Thyroid gland (tissue), 4 donors: ENCODE measurements around the gene FLAD1. TPM values are rescaled to one million over a fixed set of nuclear protein-coding genes. Genes with fewer than 3 reads are reported as not detected.
A peak's percentile ranks its signal among the peaks of the same experiment; 100 is the strongest.

ENCODE experiments used
- DNase-seq, 2 donors: peaks; one replicate each; pipeline ENCODE4 v3.0.0-alpha.2; 2019
- H3K27ac ChIP-seq, 3 donors: fragments of 200-600 bp; sonication (generic); 1 replicate in 2 of 3; 2 replicates in 1 of 3; pipeline ENCODE4 v1.5.1; 2016 to 2019; ENCODE audit warnings: mild to moderate bottlenecking in 1 of 3, moderate library complexity in 1 of 3
- H3K27me3 ChIP-seq: fragments of 200-600 bp; sonication (generic); one replicate; pipeline ENCODE4 v1.5.1; 2019
- H3K36me3 ChIP-seq, 2 donors: fragments of 200-600 bp; sonication (generic); one replicate each; pipeline ENCODE4 v1.5.1; 2016 to 2019
- H3K4me1 ChIP-seq, 2 donors: fragments of 200-600 bp; sonication (generic); one replicate each; pipeline ENCODE4 v1.5.1; 2017 to 2019
- H3K4me3 ChIP-seq, 3 donors: fragments of 200-600 bp; sonication (generic); replicated peaks in 1 of 3; 1 replicate in 2 of 3; 2 replicates in 1 of 3; pipeline ENCODE4 v1.5.1; 2016; ENCODE audit warnings: mild to moderate bottlenecking in 1 of 3
- H3K9me3 ChIP-seq: fragments of 200-600 bp; sonication (generic); one replicate; pipeline ENCODE4 v1.5.1; 2017
- CTCF ChIP-seq, 6 experiments: fragments of 200-600 bp in 3 of 6; fragments of 450-650 bp in 3 of 6; sonication (generic) in 3 of 6; IDR thresholded peaks; one replicate each; pipeline ENCODE4 v1.5.1; 2016 to 2019; ENCODE audit warnings: antibody characterized with exemption in 6 of 6, mild to moderate bottlenecking in 2 of 6, inconsistent platforms in 1 of 6, moderate library complexity in 1 of 6
- POLR2A ChIP-seq, 2 donors: fragments of 450-650 bp; IDR thresholded peaks; one replicate each; pipeline ENCODE4 v1.6.1; 2017; ENCODE audit warnings: antibody characterized with exemption in 2 of 2, mild to moderate bottlenecking in 2 of 2, moderate library complexity in 1 of 2
- WGBS, 2 donors: methylation state at CpG; one replicate each; pipeline ENCODE4 v1.1.5; 2017; 5-methylcytosine and 5-hydroxymethylcytosine counted together
- intact Hi-C: fragments of 100-400 bp; cut with DNase I; formaldehyde crosslinking; loops from one replicate; pipeline ENCODE4 v1.15.1; 2023
- total RNA-seq, 4 donors: library from RNA; depleted of rRNA; stranded (reverse); fragments of >200 nt; gene quantifications; one replicate each; pipeline ENCODE4 v1.2.3, GENCODE V29; 2016

The FLAD1 gene
- total RNA-seq: 10 to 100 TPM; 24.1 to 39.3 (median 31.1) TPM

DNA sequence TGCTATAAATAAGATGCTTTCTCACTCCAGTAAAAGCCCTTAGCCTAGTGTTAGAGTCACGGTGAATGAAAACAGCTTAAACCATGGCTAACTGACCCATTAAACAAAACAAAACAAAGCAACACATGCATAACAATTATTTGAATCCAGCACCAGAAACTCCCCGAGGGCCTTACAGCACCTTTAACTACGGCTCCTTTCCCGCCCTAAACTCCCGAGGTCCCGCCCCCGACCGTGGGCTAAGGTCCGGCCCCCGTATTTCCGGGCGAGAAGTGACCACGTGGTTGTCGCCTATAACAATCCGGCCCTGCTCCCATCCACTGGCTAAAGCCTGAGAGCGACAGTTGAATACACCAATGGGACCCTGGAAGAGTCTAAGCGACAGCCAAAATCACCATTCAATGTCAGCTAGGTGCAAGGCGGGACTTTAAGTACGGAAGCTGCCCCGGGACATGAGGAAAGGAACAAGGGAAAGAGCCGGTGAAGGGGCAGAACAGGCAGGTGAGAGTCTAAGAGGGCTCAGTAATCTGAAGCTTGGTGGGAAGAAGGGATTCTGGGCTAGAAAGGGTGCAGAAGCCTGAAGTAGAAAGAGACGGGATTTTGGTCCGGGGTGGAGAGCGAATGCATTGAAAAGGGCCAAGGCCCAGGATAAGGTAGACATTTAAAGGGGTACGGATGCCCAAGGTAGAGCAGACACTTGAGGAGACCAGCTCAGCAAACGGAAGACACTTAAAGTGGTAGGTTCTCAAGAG is at the start of gene FLAD1:
Gene FLAD1 (plus strand): TSS at position 448 of the 752 bp plus-strand sequence. CDS start 351 bp downstream, outside the sequence.
- intact Hi-C loops: no loop called here
- WGBS, 2 donors: 0% methylated on average over 26 of the region's 26 CpGs
- Histone ChIP-seq H3K36me3 (peaks cover 3 to 7% of the 10 kb centered on the region in 2 donors), H3K27ac (peak within 1 kb of the TSS; percentile 41 to 68 (median 54)), H3K9me3 (no peaks in the 10 kb centered on the region), H3K4me1 (peaks cover 15 to 20% of the 10 kb centered on the region in 2 donors), H3K27me3 (no peaks in the 10 kb centered on the region), H3K4me3 (peak within 1 kb of the TSS; percentile 44 to 82 (median 48))
- TF ChIP-seq CTCF (IDR thresholded peaks at IDR 0.05) (no peak), POLR2A (IDR thresholded peaks at IDR 0.05) (peak in 1 of 2 donors; percentile 65)
- peak; percentile 96 to 97 for DNase-seq

- WGBS, 2 donors: 95 to 97% methylated on average over 5 of the region's 5 CpGs
- Histone ChIP-seq H3K9me3 (no peaks in the 10 kb centered on the region), H3K27ac (no peak overlapping the region), H3K27me3 (no peaks in the 10 kb centered on the region), H3K4me3 (no peak overlapping the region), H3K36me3 (no peaks in the 10 kb centered on the region), H3K4me1 (peaks cover 14 to 19% of the 10 kb centered on the region in 2 donors)
- intact Hi-C loops: no loop called here
- no peak for DNase-seq
- no peak for TF ChIP-seq POLR2A (IDR thresholded peaks at IDR 0.05)
- TF ChIP-seq CTCF (IDR thresholded peaks at IDR 0.05): no peak
Observed at GRCh38 chr1:154934358-154934948, 48.7 kb upstream of the FLAD1 start.

DNA sequence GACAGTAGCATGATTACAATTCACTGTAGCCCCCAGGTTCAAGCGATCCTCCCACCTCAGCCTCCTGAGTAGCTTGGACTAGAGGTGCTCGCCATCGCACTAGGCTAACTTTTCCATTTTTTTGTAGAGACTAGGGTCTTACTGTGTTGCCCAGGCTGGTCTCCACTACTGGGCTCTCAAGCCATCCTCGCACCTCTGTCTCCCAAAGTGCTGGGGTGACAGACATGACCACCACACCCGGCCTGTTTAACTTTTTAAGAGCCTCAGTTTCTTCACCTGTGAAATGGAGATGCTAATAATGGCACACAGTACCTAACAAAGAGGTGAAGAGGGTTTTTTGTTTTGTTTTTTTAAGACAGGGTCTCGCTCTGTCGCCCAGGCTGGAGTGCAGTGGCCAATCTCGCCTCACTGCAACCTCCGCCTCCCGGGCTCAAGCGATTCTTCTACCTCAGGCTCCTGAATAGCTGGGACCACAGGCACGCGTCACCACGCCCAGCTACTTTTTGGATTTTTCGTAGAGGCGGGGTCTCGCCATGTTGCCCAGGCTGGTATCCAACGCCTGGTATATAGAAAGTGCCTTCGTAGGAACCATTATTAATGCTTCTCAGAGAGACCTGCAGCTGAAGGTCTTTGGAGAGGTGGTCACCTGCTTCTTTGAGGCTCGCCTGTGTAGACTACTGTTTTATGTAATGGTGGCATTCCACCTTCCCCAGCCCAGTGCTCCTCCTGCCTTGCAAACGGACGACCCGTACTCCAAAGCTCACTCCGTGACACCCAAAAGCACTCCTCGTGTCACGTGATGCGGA is 47.2 kb upstream of the FLAD1 start:
- WGBS, 2 donors: 29 to 40% methylated on average over 24 to 27 of the region's 27 CpGs
- peak overlapping the region in 2 of 3 donors; percentile 33 to 50 for H3K4me3 ChIP-seq
- DNase-seq: peak; percentile 61 to 64
- H3K4me1 ChIP-seq: peaks cover 14 to 30% of the 10 kb centered on the region in 2 donors
- no peaks in the 10 kb centered on the region for H3K9me3 ChIP-seq
- no peaks in the 10 kb centered on the region for H3K36me3 ChIP-seq
- peak overlapping the region; percentile 98 to 99 (median 99) for H3K27ac ChIP-seq
- intact Hi-C loops: no loop called here
- TF ChIP-seq POLR2A (IDR thresholded peaks at IDR 0.05) (no peak), CTCF (IDR thresholded peaks at IDR 0.05) (no peak)
- H3K27me3 ChIP-seq: no peaks in the 10 kb centered on the region

DNA sequence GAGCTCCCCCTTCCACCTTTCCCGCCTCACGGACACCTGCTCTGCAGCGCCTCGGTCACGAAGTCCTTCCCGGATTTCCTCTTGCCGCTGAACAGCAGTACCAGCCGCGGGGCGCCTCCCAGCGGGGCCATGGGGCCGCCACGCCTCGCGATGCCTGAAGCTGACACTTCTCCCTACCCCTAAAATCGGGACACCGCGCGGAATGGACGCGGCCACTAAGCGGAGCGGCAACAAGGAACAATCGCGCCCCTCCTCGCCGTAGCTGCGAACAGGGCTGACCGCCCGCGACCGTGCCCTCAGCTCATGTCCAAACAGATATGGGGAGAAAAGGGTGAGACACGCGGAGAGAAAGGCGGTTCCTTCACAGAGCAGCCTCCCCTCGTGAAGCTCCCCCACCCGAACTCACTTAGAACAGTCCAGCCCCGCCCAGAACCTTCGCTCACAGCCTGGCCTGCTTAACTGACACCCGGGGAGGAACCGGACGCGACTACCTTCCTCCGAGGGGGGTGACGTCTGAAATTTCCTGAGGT is 46.5 kb upstream of the FLAD1 start, which contains the start of gene PMVK:
Gene PMVK (minus strand): TSS at position 165 of the 530 bp plus-strand sequence. CDS start 34 bp downstream, at position 131.
- Histone ChIP-seq H3K4me3 (peak within 1 kb of the TSS in 2 of 3 donors; percentile 33 to 50), H3K27me3 (no peaks in the 10 kb centered on the region), H3K27ac (peak within 1 kb of the TSS; percentile 98 to 99 (median 99)), H3K36me3 (no peaks in the 10 kb centered on the region), H3K9me3 (no peaks in the 10 kb centered on the region), H3K4me1 (peaks cover 16 to 37% of the 10 kb centered on the region in 2 donors)
- peak; percentile 98 for DNase-seq
- intact Hi-C loops: no loop called here
- TF ChIP-seq CTCF (IDR thresholded peaks at IDR 0.05) (peak in 4 of 6 experiments; percentile 25 to 42 (median 31)), POLR2A (IDR thresholded peaks at IDR 0.05) (peak in 1 of 2 donors; percentile 75)
- WGBS, 2 donors: 0 to 1% methylated on average over 20 to 41 of the region's 45 CpGs
